Endothelial cell of umbilical vein (primary cell): Measurements from ENCODE around the gene APOM. TPM values are rescaled to one million over a fixed set of nuclear protein-coding genes. Genes with fewer than 3 reads are reported as not detected.

Experiments
- Bru-seq: library from RNA; stranded (reverse); fragments of 400-500 nt; gene quantifications from one replicate; lab custom pipeline; 2021; lab: Mats Ljungman, UMichigan
- BruChase-seq, 2 experiments: library from RNA; stranded (reverse); fragments of 400-500 nt; gene quantifications; one replicate each; lab custom pipeline; 2021; lab: Mats Ljungman, UMichigan
- BruUV-seq: library from RNA; stranded (reverse); fragments of 400-500 nt; replicated peaks from 2 replicates; lab custom pipeline; 2021; lab: Mats Ljungman, UMichigan
- CTCF ChIA-PET: fragments of 300-600, 350-600 bp; sonication (Branson Sonifier 250); formaldehyde crosslinking; loops from one replicate; lab custom pipeline; 2021; ENCODE audit warnings: antibody characterized with exemption, inconsistent platforms; lab: Charles Lee
- POLR2A ChIA-PET: fragments of 300-600, 350-600 bp; sonication (Branson Sonifier 250); formaldehyde crosslinking; loops from one replicate; lab custom pipeline; 2021; ENCODE audit warnings: antibody characterized with exemption, inconsistent platforms; lab: Charles Lee
- DNase-seq: peaks from one replicate; pipeline ENCODE4 v3.0.0-alpha.2; 2011; ENCODE audit warnings: low read depth, low spot score
- FAIRE-seq: peaks from 2 replicates; lab custom pipeline; 2011; peaks lifted over from hg19 to GRCh38; lab: Jason Lieb, UNC
- H2AFZ ChIP-seq: 2 replicates; pipeline ENCODE4 v1.6.0; 2012; ENCODE audit warnings: low read depth, low read length, control low read depth, inconsistent platforms
- H3K27ac ChIP-seq: 2 replicates; pipeline ENCODE4 v1.5.1; 2011; ENCODE audit warnings: low read depth, mild to moderate bottlenecking, control low read depth, low read length, moderate library complexity; ENCODE audit not compliant: insufficient read depth
- H3K27me3 ChIP-seq, 2 experiments: 2 replicates each; pipeline versions ENCODE4 v1.6.0 to v1.6.1; 2011; ENCODE audit warnings: low read length in 2 of 2, mixed read lengths in 1 of 2; ENCODE audit not compliant: control insufficient read depth in 2 of 2, insufficient read depth in 2 of 2
- H3K36me3 ChIP-seq, 2 experiments: 2 replicates in 1 of 2; 3 replicates in 1 of 2; pipeline ENCODE4 v1.5.1; 2011; ENCODE audit warnings: low read length in 2 of 2, mild to moderate bottlenecking in 1 of 2, moderate library complexity in 1 of 2; ENCODE audit not compliant: control insufficient read depth in 2 of 2, insufficient read depth in 2 of 2; ENCODE audit errors: extremely low read depth in 1 of 2
- H3K4me1 ChIP-seq: 3 replicates; pipeline ENCODE4 v1.5.1; 2011; ENCODE audit warnings: mild to moderate bottlenecking, low read length; ENCODE audit not compliant: control insufficient read depth, insufficient read depth; ENCODE audit errors: extremely low read depth
- H3K4me2 ChIP-seq: 2 replicates; pipeline ENCODE4 v1.6.1; 2011; ENCODE audit warnings: low read length, control low read depth, mixed read lengths; ENCODE audit not compliant: insufficient read depth
- H3K4me3 ChIP-seq, 3 experiments: fragments of 200-600 bp in 1 of 3; sonication (generic), shearing (Covaris generic) in 1 of 3; replicated peaks in 1 of 3; 2 replicates each; pipeline ENCODE4 v1.5.1; 2011 to 2016; ENCODE audit warnings: control low read depth in 3 of 3, low read length in 3 of 3, mild to moderate bottlenecking in 2 of 3, inconsistent platforms in 1 of 3, low read depth in 1 of 3, moderate library complexity in 1 of 3; ENCODE audit not compliant: insufficient read depth in 1 of 3
- H3K79me2 ChIP-seq: 2 replicates; pipeline ENCODE4 v1.6.0; 2012; ENCODE audit warnings: low read length, inconsistent platforms; ENCODE audit not compliant: control insufficient read depth, insufficient read depth
- H3K9ac ChIP-seq: replicated peaks from 2 replicates; pipeline ENCODE3; 2011; ENCODE audit warnings: low read length, control low read depth; ENCODE audit not compliant: insufficient read depth; ENCODE audit errors: extremely low read depth
- H3K9me1 ChIP-seq: replicated peaks from 3 replicates; pipeline ENCODE4 v1.6.0; 2011; ENCODE audit warnings: mild to moderate bottlenecking, low read length; ENCODE audit not compliant: control insufficient read depth, insufficient read depth; ENCODE audit errors: extremely low read depth
- H3K9me3 ChIP-seq: replicated peaks from 2 replicates; pipeline ENCODE4 v1.5.1; 2012; ENCODE audit warnings: low read length, inconsistent platforms; ENCODE audit not compliant: control insufficient read depth, insufficient read depth
- H4K20me1 ChIP-seq: replicated peaks from 2 replicates; pipeline ENCODE3; 2011; ENCODE audit warnings: mild to moderate bottlenecking, low read length; ENCODE audit not compliant: control insufficient read depth, insufficient read depth; ENCODE audit errors: extremely low read depth
- CTCF ChIP-seq, 2 donors: IDR thresholded peaks; 1 replicate in 1 of 2; 2 replicates in 1 of 2; pipeline ENCODE4 v1.5.1; 2011; ENCODE audit warnings: low read length in 2 of 2, mild to moderate bottlenecking in 2 of 2, moderate library complexity in 2 of 2, control low read depth in 1 of 2, inconsistent platforms in 1 of 2, low read depth in 1 of 2; ENCODE audit not compliant: insufficient read depth in 1 of 2; ENCODE audit errors: extremely low read depth in 1 of 2
- EZH2 ChIP-seq: IDR thresholded peaks from 2 replicates; pipeline ENCODE4 v1.6.1; 2012; ENCODE audit warnings: borderline replicate concordance, low read depth, mild to moderate bottlenecking, moderate library complexity, low read length, inconsistent platforms; ENCODE audit not compliant: severe bottlenecking
- FOS ChIP-seq: IDR thresholded peaks from 2 replicates; pipeline ENCODE4 v1.6.1; 2011; ENCODE audit warnings: mild to moderate bottlenecking, low read length, moderate library complexity, borderline replicate concordance; ENCODE audit not compliant: insufficient read depth
- GATA2 ChIP-seq: IDR thresholded peaks from 2 replicates; pipeline ENCODE4 v1.7.0; 2011; ENCODE audit warnings: low read depth, mild to moderate bottlenecking, moderate library complexity, mixed read lengths, low read length; ENCODE audit not compliant: insufficient read length, insufficient read depth
- JUN ChIP-seq: IDR thresholded peaks from 2 replicates; pipeline ENCODE4 v1.6.1; 2011; ENCODE audit warnings: borderline replicate concordance, low read depth; ENCODE audit not compliant: insufficient read length, insufficient read depth
- MYC ChIP-seq: IDR thresholded peaks from one replicate; pipeline ENCODE4 v1.6.1; 2011; ENCODE audit warnings: mild to moderate bottlenecking, low read depth, low read length
- POLR2A ChIP-seq: IDR thresholded peaks from 2 replicates; pipeline ENCODE4 v1.6.1; 2012; ENCODE audit warnings: low read depth, mild to moderate bottlenecking, control low read depth, low read length
- POLR2AphosphoS5 ChIP-seq: IDR thresholded peaks from 2 replicates; pipeline ENCODE4 v1.6.1; 2012; ENCODE audit warnings: low read depth, mild to moderate bottlenecking, control low read depth, low read length, moderate library complexity; ENCODE audit not compliant: insufficient read depth
- dilution Hi-C: fragments of 300-500 bp; cut with MboI; formaldehyde crosslinking; loops from one replicate; pipeline ENCODE4 v1.15.0; 2019; ENCODE audit warnings: low sequenced_read_pairs; ENCODE audit not compliant: extremely low pct_ligation_motif_present
- intact Hi-C: fragments of 100-400 bp; cut with micrococcal nuclease; formaldehyde crosslinking; loops from one replicate; pipeline ENCODE4 v1.10.0; 2022
- long read RNA-seq: library from polyadenylated mRNA; stranded (forward); transcript quantifications from one replicate; pipeline ENCODE4 v2.0.0, GENCODE V29; 2021
- polyA minus RNA-seq, 3 experiments: library from RNA; depleted of rRNA, polyadenylated mRNA; stranded (reverse); fragments of >200 nt; gene quantifications; 1 replicate in 1 of 3; 2 replicates in 2 of 3; pipeline ENCODE4 v1.2.3, GENCODE V29; 2011
- polyA plus RNA-seq, 4 experiments: library from polyadenylated mRNA; depleted of rRNA in 3 of 4; stranded (reverse) in 3 of 4; unstranded in 1 of 4; fragments of >200 nt; gene quantifications; 2 replicates each; pipeline versions ENCODE4 v1.2.1 to v1.2.3, GENCODE V29; 2011 to 2012; ENCODE audit warnings: missing spikeins in 1 of 4
- total RNA-seq: library from RNA; stranded (reverse); gene quantifications from 2 replicates; pipeline ENCODE4 v1.2.3, GENCODE V29; 2021
- TF ChIP-seq, protein P1 (sequence below): IDR thresholded peaks from 2 replicates; pipeline ENCODE4 v1.6.1; 2011; ENCODE audit not compliant: insufficient read depth, insufficient read length

APOM gene
- total RNA-seq, result 0.97 TPM in 1 of 2 replicates, not detected in the other
- 2.5 and 2.6 TPM in 2 replicates for polyA plus RNA-seq
- 1.5 and 2.9 TPM in 2 replicates for polyA plus RNA-seq (2011; cell fraction: cytosol; rRNA removed)
- polyA plus RNA-seq (2011; cell fraction: nucleus; rRNA removed), result 1.1 and 1.9 TPM in 2 replicates
- polyA plus RNA-seq (2012), result 0.59 and 0.74 TPM in 2 replicates
- polyA minus RNA-seq, result 0.83 TPM in 1 of 2 replicates, not detected in the other
- polyA minus RNA-seq (2011; cell fraction: cytosol; rRNA and poly(A)+ RNA removed), result 2.2 TPM
- polyA minus RNA-seq (2011; cell fraction: nucleus; rRNA and poly(A)+ RNA removed), result not detected in 2 replicates
- percentile 34 among the genes with signal in this experiment for Bru-seq, nascent RNA
- BruChase-seq, experiment 1, labeled RNA remaining after a 6-hour chase, result percentile 30 among the genes with signal in this experiment
- BruChase-seq, experiment 2, labeled RNA remaining after a 2-hour chase, result percentile 29 among the genes with signal in this experiment
- long read RNA-seq, partial matches to known transcripts, result 0 of 3 reads
- long read RNA-seq, other reads (novel, unspliced or antisense), result 2 of 3 reads

DNA sequence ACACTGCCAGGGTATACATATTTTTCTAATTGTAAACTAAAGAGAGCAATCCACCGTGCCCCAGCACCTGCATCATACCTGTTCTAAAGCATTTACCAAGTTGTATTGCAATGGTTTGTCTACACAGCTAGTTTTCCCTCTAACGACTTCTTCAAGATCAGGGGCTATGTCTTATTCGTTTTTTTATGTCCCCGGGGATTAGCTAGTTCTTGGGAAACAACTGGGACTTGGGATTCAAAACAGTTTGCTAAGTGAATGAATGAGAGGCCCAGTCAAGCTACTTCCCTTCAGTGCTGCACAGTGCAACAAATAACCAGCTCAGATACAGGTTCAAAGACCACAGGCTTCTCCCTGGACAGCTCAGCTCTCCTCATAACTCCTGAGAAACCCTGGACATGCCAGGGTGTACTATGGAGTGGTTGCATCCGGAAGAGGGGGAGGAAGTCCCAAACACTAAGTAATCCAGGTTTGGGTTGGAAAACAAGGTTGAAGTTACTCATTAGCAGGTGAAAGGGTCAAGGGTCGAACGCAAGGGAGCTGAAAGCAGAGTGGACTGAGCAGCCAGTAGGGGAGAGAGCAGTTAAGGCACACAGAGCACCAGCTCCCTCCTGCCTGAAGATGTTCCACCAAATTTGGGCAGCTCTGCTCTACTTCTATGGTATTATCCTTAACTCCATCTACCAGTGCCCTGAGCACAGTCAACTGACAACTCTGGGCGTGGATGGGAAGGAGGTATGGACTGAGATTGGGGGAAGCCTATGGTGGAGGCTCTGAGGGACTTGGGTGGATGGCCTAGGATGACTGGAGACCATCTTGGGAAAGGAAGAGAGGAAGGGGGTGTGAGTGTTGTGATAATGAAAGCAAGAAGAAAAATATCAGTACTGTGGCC lies at the start of gene APOM:
TSS of gene APOM (plus strand) at position 546 of the 889 bp plus-strand sequence. CDS start at position 619, 73 bp downstream.
- Histone ChIP-seq H3K4me2 (no peak within 1 kb of the TSS), H3K9ac (no peak within 1 kb of the TSS), H3K4me3 (no peak within 1 kb of the TSS), H2AFZ (no peak within 1 kb of the TSS), H3K9me1 (no peaks in the 10 kb centered on the region), H3K36me3 (peaks cover 3 to 4% of the 10 kb centered on the region in 2 experiments), H3K27ac (no peak within 1 kb of the TSS), H3K79me2 (peaks cover 34% of the 10 kb centered on the region), H3K27me3 (no peaks in the 10 kb centered on the region), H3K4me1 (peaks cover 38% of the 10 kb centered on the region), H3K9me3 (no peaks in the 10 kb centered on the region), H4K20me1 (no peaks in the 10 kb centered on the region)
- ChIA-PET CTCF (interaction anchor here (1.0 kb wide), 1 partner anchor 9 kb away, joined by 3 read pairs; the partner anchor contains the start of gene GPANK1), POLR2A (no interaction called here)
- FAIRE-seq (no peak), DNase-seq (no peak)
- intact Hi-C loops (no loop called here), dilution Hi-C loops (no loop called here)
- BruUV-seq, result no TSS peak
- TF ChIP-seq FOS (no peak), EZH2 (no peak), GATA2 (no peak), JUN (no peak), MYC (no peak), CTCF (IDR thresholded peaks at IDR 0.05; ENCODE audit: extremely low read depth in 1 of 2, insufficient read depth in 1 of 2, low read depth in 1 of 2, low read length in 2 of 2) (no peak), POLR2AphosphoS5 (no peak), POLR2A (no peak)
- TF ChIP-seq, protein P1, sequence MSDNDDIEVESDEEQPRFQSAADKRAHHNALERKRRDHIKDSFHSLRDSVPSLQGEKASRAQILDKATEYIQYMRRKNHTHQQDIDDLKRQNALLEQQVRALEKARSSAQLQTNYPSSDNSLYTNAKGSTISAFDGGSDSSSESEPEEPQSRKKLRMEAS, result no peak
